Measurements from ENCODE around the gene FAM227B.
"Not testable (repeated sequence)": the region's sequence is repeated elsewhere in the genome, so short reads cannot be mapped to it uniquely, and the experiment has no call there.

- not testable (repeated sequence) for TF ChIP-seq EZH2 (IDR thresholded peaks at IDR 0.05); POLR2AphosphoS5 (IDR thresholded peaks at IDR 0.05; ENCODE audit: borderline replicate concordance, low read depth, low read length)
Observed at GRCh38 chr15:49666486-49666885, 45.9 kb upstream of the FAM227B start.

All from SK-N-MC (cell line).